IPS-18a (cell line): ENCODE measurements around the gene OR52E4.

Source experiments
- H3K27ac ChIP-seq: one replicate; pipeline ENCODE4 v1.5.1; 2013; ENCODE audit warnings: low read length
- H3K27me3 ChIP-seq: one replicate; pipeline ENCODE4 v1.6.1; 2013; ENCODE audit warnings: mild to moderate bottlenecking, low read length; ENCODE audit not compliant: control insufficient read depth, insufficient read depth
- H3K36me3 ChIP-seq: one replicate; pipeline ENCODE4 v1.6.1; 2013; ENCODE audit warnings: low read depth, low read length; ENCODE audit not compliant: control insufficient read depth
- H3K4me1 ChIP-seq: one replicate; pipeline ENCODE4 v1.6.1; 2013; ENCODE audit warnings: low read depth, low read length; ENCODE audit not compliant: control insufficient read depth
- H3K4me3 ChIP-seq: one replicate; pipeline ENCODE4 v1.5.1; 2013; ENCODE audit warnings: low read length
- H3K9ac ChIP-seq: one replicate; pipeline ENCODE4 v1.6.1; 2013; ENCODE audit warnings: mild to moderate bottlenecking, low read length, moderate library complexity
- H3K9me3 ChIP-seq: one replicate; pipeline ENCODE4 v1.6.1; 2013; ENCODE audit warnings: low read depth, low read length; ENCODE audit not compliant: control insufficient read depth

OR52E4 gene

GRCh38 chr11:5929571-5930368 is 49.3 kb downstream of the OR52E4 start:
- no peaks in the 10 kb centered on the region for H3K9me3 ChIP-seq
- H3K36me3 ChIP-seq, result no peaks in the 10 kb centered on the region
- H3K27me3 ChIP-seq, result no peaks in the 10 kb centered on the region
- H3K27ac ChIP-seq, result no peak overlapping the region
- H3K9ac ChIP-seq, result no peak overlapping the region
- no peak overlapping the region for H3K4me3 ChIP-seq
- H3K4me1 ChIP-seq, result no peaks in the 10 kb centered on the region

- Histone ChIP-seq H3K9ac (no peak overlapping the region), H3K27ac (no peak overlapping the region), H3K9me3 (no peaks in the 10 kb centered on the region), H3K4me1 (no peaks in the 10 kb centered on the region), H3K36me3 (no peaks in the 10 kb centered on the region), H3K27me3 (no peaks in the 10 kb centered on the region), H3K4me3 (no peak overlapping the region)
These were observed 50.2 kb downstream of the OR52E4 start for GRCh38 chr11:5930614-5931013.

GRCh38 chr11:5931061-5931460 is 50.6 kb downstream of the OR52E4 start:
- H3K9me3 ChIP-seq, result no peaks in the 10 kb centered on the region
- no peak overlapping the region for H3K27ac ChIP-seq
- H3K4me1 ChIP-seq, result no peaks in the 10 kb centered on the region
- no peaks in the 10 kb centered on the region for H3K27me3 ChIP-seq
- no peak overlapping the region for H3K4me3 ChIP-seq
- no peak overlapping the region for H3K9ac ChIP-seq
- no peaks in the 10 kb centered on the region for H3K36me3 ChIP-seq

GRCh38 chr11:5932671-5933070 is 52.2 kb downstream of the OR52E4 start:
- H3K9ac ChIP-seq, result no peak overlapping the region
- H3K27ac ChIP-seq, result no peak overlapping the region
- no peaks in the 10 kb centered on the region for H3K36me3 ChIP-seq
- no peaks in the 10 kb centered on the region for H3K27me3 ChIP-seq
- no peaks in the 10 kb centered on the region for H3K9me3 ChIP-seq
- H3K4me3 ChIP-seq, result no peak overlapping the region
- H3K4me1 ChIP-seq, result no peaks in the 10 kb centered on the region

- Histone ChIP-seq H3K4me1 (no peaks in the 10 kb centered on the region), H3K36me3 (no peaks in the 10 kb centered on the region), H3K27me3 (no peaks in the 10 kb centered on the region), H3K4me3 (no peak overlapping the region), H3K9ac (no peak overlapping the region), H3K9me3 (no peaks in the 10 kb centered on the region), H3K27ac (no peak overlapping the region)
These were observed 52.7 kb downstream of the OR52E4 start for GRCh38 chr11:5933116-5933515.
